Measurements from ENCODE around the gene MAML1.
"Not testable (repeated sequence)": the region's sequence is repeated elsewhere in the genome, so short reads cannot be mapped to it uniquely, and the experiment has no call there.

Gene MAML1

GRCh38 chr5:179734536-179735164, 2.0 kb downstream of the MAML1 start:
- DNase-seq, result no peak

DNA sequence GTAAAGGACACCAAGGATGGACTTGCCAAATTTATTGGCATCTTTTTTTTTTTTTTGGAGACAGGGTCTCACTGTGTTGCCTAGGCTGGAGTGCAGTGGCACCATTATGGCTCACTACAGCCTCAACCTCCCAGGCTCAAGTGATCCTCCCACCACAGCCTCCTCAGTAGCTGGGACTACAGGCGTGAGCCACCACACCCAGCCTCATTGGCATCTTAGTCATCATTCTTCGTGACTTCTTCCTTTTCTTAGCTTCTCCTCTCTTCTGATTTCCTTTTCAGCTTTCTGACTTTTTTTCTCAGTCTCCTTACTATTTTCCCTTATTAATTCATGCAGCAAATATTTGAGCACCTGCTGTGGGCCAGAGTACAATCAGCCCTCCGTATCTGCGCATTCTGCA, 6.1 kb downstream of the MAML1 start:
- no peak for DNase-seq

- DNase-seq, result not testable (repeated sequence)
Measured at GRCh38 chr5:179744106-179744505, 11.5 kb downstream of the MAML1 start.

DNA sequence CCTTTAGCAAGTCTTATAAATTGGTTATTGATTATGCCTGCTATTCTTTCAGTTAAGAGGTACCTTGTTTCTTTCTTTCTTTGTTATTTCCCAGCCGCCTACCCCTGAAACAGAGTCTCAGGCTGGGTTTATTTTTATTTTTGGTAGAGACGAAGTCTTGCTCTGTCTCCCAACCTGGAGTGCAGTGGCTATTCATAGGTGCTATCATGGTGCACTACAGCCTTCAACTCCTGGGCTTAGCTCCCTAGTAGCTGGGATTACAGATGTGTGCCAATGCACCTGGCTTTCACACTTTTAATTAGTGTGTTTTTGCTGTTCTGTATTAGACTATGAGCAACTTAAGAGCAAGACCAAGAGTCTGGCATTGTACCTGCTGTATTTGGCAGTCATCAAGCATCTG, 14.2 kb downstream of the MAML1 start:
- DNase-seq, result no peak

- DNase-seq, result no peak
Measured at GRCh38 chr5:179747811-179748210, 15.2 kb downstream of the MAML1 start.

GRCh38 chr5:179749857-179750508, 17.4 kb downstream of the MAML1 start:
- no peak for DNase-seq

GRCh38 chr5:179753971-179754370, 21.3 kb downstream of the MAML1 start:
- no peak for DNase-seq

DNA sequence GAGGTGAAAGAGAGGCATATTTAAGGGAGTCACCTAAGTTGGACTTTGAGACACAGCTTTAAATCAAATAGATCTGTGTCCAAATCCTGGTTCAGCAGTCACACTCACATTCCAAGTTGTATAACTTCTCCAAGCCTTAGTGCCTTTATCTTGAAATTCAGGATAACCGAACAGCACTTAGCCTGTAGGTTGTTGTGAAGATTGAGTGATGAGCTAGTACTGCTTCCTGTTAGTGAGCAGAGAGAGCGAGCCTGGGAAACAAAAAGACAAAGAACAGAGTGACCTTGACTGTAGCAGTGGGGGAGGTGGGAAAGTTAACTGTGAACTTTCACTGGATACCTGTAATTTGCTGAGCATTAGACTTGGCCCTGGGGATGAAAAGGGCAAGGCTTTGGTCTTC, 22.4 kb downstream of the MAML1 start:
- no peak for DNase-seq

GRCh38 chr5:179758955-179759354, 26.3 kb downstream of the MAML1 start:
- DNase-seq, result no peak

DNA sequence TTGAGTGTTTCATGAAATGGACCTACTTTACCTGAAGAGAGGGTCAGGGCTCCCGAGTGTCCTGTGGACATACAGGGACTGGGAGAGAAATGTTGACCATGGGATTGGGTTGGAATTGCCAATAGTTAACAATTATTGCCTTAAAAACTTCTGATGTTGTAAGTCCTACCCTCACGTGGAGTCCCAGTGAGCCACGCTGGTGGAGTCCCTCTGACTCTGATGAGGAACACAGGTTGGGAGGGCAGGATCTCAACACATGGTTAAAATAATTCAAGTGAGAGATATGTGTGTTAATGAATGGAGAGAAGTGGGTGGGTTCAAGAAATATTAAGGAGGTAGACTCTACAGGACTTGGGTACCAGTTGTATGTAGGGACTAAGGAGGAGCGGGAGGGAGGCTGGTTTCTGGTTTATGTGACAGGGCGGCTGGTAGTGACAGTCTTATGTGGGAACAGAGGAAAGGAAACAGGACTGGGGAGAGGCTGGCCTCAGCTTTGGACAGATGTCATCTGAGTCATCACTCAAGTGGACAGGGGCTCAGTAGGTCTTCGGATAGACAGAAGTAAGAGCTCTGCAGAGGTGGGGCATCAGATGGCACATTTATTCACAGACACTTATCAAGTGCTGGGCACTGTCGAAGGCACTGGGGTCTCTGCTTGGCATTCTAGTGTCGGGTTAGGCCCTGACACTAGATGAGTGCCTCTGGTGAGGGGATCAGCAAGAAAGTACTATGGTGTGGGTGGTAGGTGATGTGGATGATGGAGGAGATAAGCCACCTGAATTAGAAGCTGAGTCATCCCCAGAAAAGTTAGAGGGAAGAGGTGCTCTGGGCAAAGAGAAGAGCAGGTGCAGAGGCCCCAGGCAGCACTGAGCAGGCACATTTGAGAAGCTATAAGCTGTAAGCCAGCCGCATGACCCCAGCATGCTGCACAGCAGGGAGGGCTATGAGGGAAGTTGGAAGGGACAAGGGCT, 27.2 kb downstream of the MAML1 start:
- DNase-seq, result no peak

GRCh38 chr5:179762079-179762780, 29.6 kb downstream of the MAML1 start:
- DNase-seq, result peak; percentile 31 to 33

DNA sequence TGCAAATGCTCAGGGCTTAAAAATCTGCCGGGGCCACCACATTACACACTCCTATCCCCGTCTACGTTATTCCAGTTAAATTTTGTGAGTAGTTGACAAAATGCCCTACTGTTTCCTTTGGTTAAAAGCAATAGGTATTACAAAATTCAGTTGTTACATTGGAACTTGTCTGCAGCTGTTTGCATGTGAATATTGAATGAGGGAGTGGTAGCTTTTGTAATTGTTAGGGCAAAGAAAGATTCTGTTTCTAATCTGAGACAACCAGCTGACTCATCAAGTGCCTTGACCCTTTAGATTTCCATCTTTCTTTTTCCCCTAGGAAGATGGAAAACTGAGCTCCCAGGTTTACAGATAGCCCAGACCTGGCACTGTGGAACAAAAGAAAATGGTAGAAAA, 30.2 kb downstream of the MAML1 start:
- DNase-seq, result no peak

- DNase-seq, result peak; percentile 59 to 71
Measured at GRCh38 chr5:179763215-179763945, 30.8 kb downstream of the MAML1 start.

GRCh38 chr5:179764056-179764455, 31.4 kb downstream of the MAML1 start:
- no peak for DNase-seq

DNA sequence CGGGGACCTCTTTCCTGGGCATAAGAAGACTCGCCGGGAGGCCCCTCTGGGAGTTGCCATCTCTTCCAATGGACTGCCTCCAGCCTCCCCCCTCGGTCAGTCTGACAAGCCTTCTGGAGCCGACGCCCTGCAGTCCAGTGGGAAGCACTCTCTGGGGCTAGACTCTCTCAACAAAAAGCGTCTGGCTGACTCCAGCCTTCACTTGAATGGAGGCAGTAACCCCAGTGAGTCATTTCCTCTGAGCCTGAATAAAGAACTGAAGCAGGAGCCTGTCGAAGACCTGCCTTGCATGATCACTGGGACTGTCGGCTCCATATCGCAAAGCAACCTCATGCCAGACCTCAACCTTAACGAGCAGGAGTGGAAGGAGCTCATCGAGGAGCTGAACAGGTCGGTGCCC, 32.8 kb downstream of the MAML1 start:
- DNase-seq, result no peak

- no peak for DNase-seq
Measured at GRCh38 chr5:179766021-179766725, 33.6 kb downstream of the MAML1 start.

DNA sequence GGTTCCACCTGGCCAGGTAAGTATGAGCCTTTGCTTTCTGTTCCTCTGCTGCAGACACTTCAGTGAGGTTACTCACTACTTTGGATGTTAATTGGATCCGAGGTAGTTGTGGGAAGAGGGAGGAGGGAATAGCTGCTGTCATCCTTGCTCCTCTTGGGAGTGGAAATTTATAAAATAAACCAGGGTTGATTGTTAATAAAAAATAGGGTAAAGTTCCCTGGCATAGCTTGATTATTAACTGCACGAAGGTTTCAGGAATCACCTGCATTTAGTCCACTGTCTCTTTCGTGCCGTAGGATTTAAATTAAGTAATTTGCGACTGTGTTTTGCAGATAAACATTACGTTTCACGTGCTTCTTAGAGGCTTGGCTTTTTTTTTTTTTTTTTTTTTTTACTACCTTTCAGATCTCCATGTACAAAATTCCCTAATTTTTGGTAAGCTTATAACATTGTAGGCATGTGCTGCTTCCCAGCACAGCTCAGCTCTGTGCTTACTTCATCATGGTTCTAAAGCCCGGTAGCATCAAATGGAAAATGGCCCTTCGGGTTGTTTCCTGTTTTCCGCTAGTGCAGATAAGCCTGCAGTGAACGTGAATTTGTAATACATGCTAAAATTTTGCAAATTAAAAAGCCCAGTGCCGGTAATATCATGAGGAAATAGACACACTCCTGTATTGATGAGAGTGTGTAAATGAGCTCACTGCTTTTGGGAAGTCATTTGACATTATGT, 34.3 kb downstream of the MAML1 start:
- DNase-seq, result no peak

DNA sequence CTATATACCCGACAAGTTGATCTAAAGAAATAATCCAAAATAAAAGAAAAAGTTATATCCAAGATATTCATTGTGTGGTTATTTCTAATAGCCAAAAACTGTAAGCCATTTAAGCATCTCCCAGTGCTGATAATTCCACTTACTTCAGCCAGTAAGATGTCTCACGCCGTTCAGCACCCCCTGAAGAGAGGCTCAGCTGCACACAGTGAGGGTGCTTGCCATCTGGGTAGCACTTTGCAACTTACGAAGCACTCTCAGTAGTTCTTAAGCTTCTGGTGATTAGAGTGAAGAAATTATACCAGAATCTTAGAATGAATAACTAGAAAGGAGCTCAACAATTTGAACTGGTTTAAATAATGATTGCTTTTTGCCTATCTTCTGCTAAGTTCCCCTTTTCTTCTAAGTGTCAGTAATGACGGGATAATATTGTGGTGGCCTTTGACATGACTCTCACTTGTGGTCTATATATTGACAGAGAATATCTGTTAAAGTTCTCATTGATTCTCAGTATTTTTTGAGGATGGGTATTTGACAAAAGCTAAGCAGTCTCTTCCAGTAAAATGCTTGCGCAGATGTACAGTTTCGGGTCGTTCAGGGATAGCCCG, 35.0 kb downstream of the MAML1 start:
- no peak for DNase-seq

DNA sequence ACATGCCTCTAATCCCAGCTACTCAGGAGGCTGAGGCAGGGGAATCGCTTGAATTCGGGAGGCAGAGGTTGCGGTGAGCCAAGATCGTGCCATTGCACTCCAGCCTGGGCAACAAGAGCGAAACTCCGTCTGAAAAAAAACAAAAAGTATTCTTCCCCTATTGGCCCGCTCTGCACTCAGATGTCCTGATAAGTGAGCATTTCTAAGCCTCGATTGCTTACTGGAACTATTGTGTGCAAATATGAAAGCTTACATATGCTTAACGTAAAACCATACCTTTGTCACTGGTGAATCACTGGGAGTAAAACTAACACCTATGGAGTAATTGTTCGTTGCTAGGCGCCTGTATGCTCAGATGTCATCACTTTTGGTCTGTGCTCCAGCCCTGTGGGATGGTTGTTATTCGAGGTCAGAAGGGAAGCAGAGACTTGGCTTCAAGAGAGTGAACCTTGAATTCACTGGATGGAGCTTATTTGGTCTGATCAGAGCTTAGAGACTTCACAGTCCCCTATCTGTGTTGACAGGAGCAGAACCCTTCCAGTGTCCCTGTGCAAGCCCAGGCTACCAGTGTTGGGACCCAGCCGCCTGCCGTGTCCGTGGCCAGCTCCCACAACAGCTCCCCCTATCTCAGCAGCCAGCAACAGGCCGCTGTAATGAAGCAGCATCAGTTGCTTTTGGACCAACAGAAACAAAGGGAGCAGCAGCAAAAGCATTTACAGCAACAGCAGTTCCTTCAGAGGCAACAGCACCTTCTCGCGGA, 35.9 kb downstream of the MAML1 start:
- DNase-seq, result no peak

GRCh38 chr5:179769271-179769670, 36.6 kb downstream of the MAML1 start:
- no peak for DNase-seq
